ENCODE measurements around the gene SETD2.
"Not testable (repeated sequence)": the region's sequence is repeated elsewhere in the genome, so short reads cannot be mapped to it uniquely, and the experiment has no call there.

Gene SETD2

GRCh38 chr3:47031041-47031440 is 132.9 kb downstream of the SETD2 start:
- not testable (repeated sequence) for DNase-seq

GRCh38 chr3:47028667-47029066 is 135.2 kb downstream of the SETD2 start:
- DNase-seq, result no peak

GRCh38 chr3:47028146-47028545 is 135.8 kb downstream of the SETD2 start:
- DNase-seq, result no peak

- DNase-seq, result not testable (repeated sequence)
Measured at GRCh38 chr3:47026432-47026831, 137.5 kb downstream of the SETD2 start.

GRCh38 chr3:47024932-47025331 is 139.0 kb downstream of the SETD2 start:
- DNase-seq, result peak; percentile 29

- peak; percentile 18 for DNase-seq
Measured at GRCh38 chr3:47022641-47023071, 141.3 kb downstream of the SETD2 start.

GRCh38 chr3:47020311-47020710 is 143.6 kb downstream of the SETD2 start:
- DNase-seq, result no peak

- DNase-seq, result no peak
Measured at GRCh38 chr3:47019201-47019600, 144.7 kb downstream of the SETD2 start.

GRCh38 chr3:47018269-47018611 is 145.7 kb downstream of the SETD2 start:
- no peak for DNase-seq

- DNase-seq, result peak; percentile 65
Measured at GRCh38 chr3:47017504-47018268, 146.2 kb downstream of the SETD2 start.

- DNase-seq, result peak; percentile 90
Measured at GRCh38 chr3:47016934-47017435, 146.9 kb downstream of the SETD2 start.

GRCh38 chr3:47016086-47016933 is 147.6 kb downstream of the SETD2 start:
- no peak for DNase-seq

- no peak for DNase-seq
Measured at GRCh38 chr3:47015151-47015550, 148.8 kb downstream of the SETD2 start.

GRCh38 chr3:47014036-47014435 is 149.9 kb downstream of the SETD2 start:
- DNase-seq, result no peak

- DNase-seq, result no peak
Measured at GRCh38 chr3:47013231-47013630, 150.7 kb downstream of the SETD2 start.

- no peak for DNase-seq
Measured at GRCh38 chr3:47012342-47013230, 151.3 kb downstream of the SETD2 start.

GRCh38 chr3:47011371-47011770 is 152.5 kb downstream of the SETD2 start:
- DNase-seq, result no peak

- no peak for DNase-seq
Measured at GRCh38 chr3:47010910-47011309, 153.0 kb downstream of the SETD2 start.

GRCh38 chr3:47010111-47010712 is 153.7 kb downstream of the SETD2 start:
- DNase-seq, result no peak

GRCh38 chr3:47009225-47010110 is 154.4 kb downstream of the SETD2 start:
- peak; percentile 93 for DNase-seq

GRCh38 chr3:47008851-47009224 is 155.1 kb downstream of the SETD2 start:
- DNase-seq, result no peak

Measured in EL (cell line).